Transverse colon (tissue), 4 donors: ENCODE data around the gene RAB3GAP2.

Experiments used
- EP300 ChIP-seq: sonication (generic); formaldehyde crosslinking; IDR thresholded peaks from one replicate; pipeline ENCODE4 v1.6.1; 2017; ENCODE audit warnings: antibody characterized with exemption, low read depth
- POLR2A ChIP-seq: fragments of 450-650 bp; IDR thresholded peaks from one replicate; pipeline ENCODE4 v1.6.1; 2016; ENCODE audit warnings: antibody characterized with exemption, mild to moderate bottlenecking, moderate library complexity
- POLR2AphosphoS5 ChIP-seq, 3 donors: sonication (generic); formaldehyde crosslinking; IDR thresholded peaks; one replicate each; pipeline ENCODE4 v1.6.1; 2016; ENCODE audit warnings: antibody characterized with exemption in 3 of 3
- TF ChIP-seq, protein P1 (sequence below), 5 experiments: fragments of 200-600 bp in 3 of 5; fragments of 450-650 bp in 2 of 5; sonication (generic) in 3 of 5; IDR thresholded peaks; 1 replicate in 2 of 5; 2 replicates in 3 of 5; pipeline ENCODE4 v1.5.1; 2016 to 2017; ENCODE audit warnings: antibody characterized with exemption in 5 of 5, inconsistent platforms in 3 of 5, mild to moderate bottlenecking in 2 of 5, moderate library complexity in 1 of 5

DNA sequence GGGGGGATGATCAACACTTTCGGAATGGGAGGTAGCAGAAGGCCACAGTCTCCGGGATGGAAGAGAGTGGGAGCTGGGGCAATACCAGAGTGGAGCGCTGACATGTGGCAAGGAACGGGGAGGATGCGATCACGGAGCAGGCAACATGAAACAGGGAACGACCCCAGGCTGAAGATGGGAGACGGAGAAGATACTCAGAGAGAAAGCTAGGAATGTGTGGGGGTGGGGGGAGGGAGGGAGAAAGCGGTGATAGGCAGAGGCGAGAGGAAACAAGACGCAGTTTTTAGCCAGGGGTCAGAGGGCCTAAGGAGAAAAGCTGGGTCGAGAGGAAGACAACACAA is 577 bp downstream of the RAB3GAP2 start:
- no peak for TF ChIP-seq POLR2A
- TF ChIP-seq POLR2AphosphoS5 (IDR thresholded peaks at IDR 0.05), result no peak
- TF ChIP-seq EP300, result no peak
- TF ChIP-seq, protein P1, sequence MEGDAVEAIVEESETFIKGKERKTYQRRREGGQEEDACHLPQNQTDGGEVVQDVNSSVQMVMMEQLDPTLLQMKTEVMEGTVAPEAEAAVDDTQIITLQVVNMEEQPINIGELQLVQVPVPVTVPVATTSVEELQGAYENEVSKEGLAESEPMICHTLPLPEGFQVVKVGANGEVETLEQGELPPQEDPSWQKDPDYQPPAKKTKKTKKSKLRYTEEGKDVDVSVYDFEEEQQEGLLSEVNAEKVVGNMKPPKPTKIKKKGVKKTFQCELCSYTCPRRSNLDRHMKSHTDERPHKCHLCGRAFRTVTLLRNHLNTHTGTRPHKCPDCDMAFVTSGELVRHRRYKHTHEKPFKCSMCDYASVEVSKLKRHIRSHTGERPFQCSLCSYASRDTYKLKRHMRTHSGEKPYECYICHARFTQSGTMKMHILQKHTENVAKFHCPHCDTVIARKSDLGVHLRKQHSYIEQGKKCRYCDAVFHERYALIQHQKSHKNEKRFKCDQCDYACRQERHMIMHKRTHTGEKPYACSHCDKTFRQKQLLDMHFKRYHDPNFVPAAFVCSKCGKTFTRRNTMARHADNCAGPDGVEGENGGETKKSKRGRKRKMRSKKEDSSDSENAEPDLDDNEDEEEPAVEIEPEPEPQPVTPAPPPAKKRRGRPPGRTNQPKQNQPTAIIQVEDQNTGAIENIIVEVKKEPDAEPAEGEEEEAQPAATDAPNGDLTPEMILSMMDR (IDR thresholded peaks at IDR 0.05), result no peak
